Endothelial cell of umbilical vein (primary cell): Measurements from ENCODE around the gene ANKRD13D. TPM values are rescaled to one million over a fixed set of nuclear protein-coding genes. Genes with fewer than 3 reads are reported as not detected.

ENCODE experiments used
- BruUV-seq: library from RNA; stranded (reverse); fragments of 400-500 nt; replicated peaks from 2 replicates; lab custom pipeline; 2021; lab: Mats Ljungman, UMichigan
- CTCF ChIA-PET: fragments of 300-600, 350-600 bp; sonication (Branson Sonifier 250); formaldehyde crosslinking; loops from one replicate; lab custom pipeline; 2021; ENCODE audit warnings: antibody characterized with exemption, inconsistent platforms; lab: Charles Lee
- POLR2A ChIA-PET: fragments of 300-600, 350-600 bp; sonication (Branson Sonifier 250); formaldehyde crosslinking; loops from one replicate; lab custom pipeline; 2021; ENCODE audit warnings: antibody characterized with exemption, inconsistent platforms; lab: Charles Lee
- DNase-seq: peaks from one replicate; pipeline ENCODE4 v3.0.0-alpha.2; 2011; ENCODE audit warnings: low read depth, low spot score
- FAIRE-seq: peaks from 2 replicates; lab custom pipeline; 2011; peaks lifted over from hg19 to GRCh38; lab: Jason Lieb, UNC
- H2AFZ ChIP-seq: 2 replicates; pipeline ENCODE4 v1.6.0; 2012; ENCODE audit warnings: low read depth, low read length, control low read depth, inconsistent platforms
- H3K27ac ChIP-seq: 2 replicates; pipeline ENCODE4 v1.5.1; 2011; ENCODE audit warnings: low read depth, mild to moderate bottlenecking, control low read depth, low read length, moderate library complexity; ENCODE audit not compliant: insufficient read depth
- H3K27me3 ChIP-seq, 2 experiments: 2 replicates each; pipeline versions ENCODE4 v1.6.0 to v1.6.1; 2011; ENCODE audit warnings: low read length in 2 of 2, mixed read lengths in 1 of 2; ENCODE audit not compliant: control insufficient read depth in 2 of 2, insufficient read depth in 2 of 2
- H3K36me3 ChIP-seq, 2 experiments: 2 replicates in 1 of 2; 3 replicates in 1 of 2; pipeline ENCODE4 v1.5.1; 2011; ENCODE audit warnings: low read length in 2 of 2, mild to moderate bottlenecking in 1 of 2, moderate library complexity in 1 of 2; ENCODE audit not compliant: control insufficient read depth in 2 of 2, insufficient read depth in 2 of 2; ENCODE audit errors: extremely low read depth in 1 of 2
- H3K4me1 ChIP-seq: 3 replicates; pipeline ENCODE4 v1.5.1; 2011; ENCODE audit warnings: mild to moderate bottlenecking, low read length; ENCODE audit not compliant: control insufficient read depth, insufficient read depth; ENCODE audit errors: extremely low read depth
- H3K4me2 ChIP-seq: 2 replicates; pipeline ENCODE4 v1.6.1; 2011; ENCODE audit warnings: low read length, control low read depth, mixed read lengths; ENCODE audit not compliant: insufficient read depth
- H3K4me3 ChIP-seq, 3 experiments: fragments of 200-600 bp in 1 of 3; sonication (generic), shearing (Covaris generic) in 1 of 3; replicated peaks in 1 of 3; 2 replicates each; pipeline ENCODE4 v1.5.1; 2011 to 2016; ENCODE audit warnings: control low read depth in 3 of 3, low read length in 3 of 3, mild to moderate bottlenecking in 2 of 3, inconsistent platforms in 1 of 3, low read depth in 1 of 3, moderate library complexity in 1 of 3; ENCODE audit not compliant: insufficient read depth in 1 of 3
- H3K79me2 ChIP-seq: 2 replicates; pipeline ENCODE4 v1.6.0; 2012; ENCODE audit warnings: low read length, inconsistent platforms; ENCODE audit not compliant: control insufficient read depth, insufficient read depth
- H3K9ac ChIP-seq: replicated peaks from 2 replicates; pipeline ENCODE3; 2011; ENCODE audit warnings: low read length, control low read depth; ENCODE audit not compliant: insufficient read depth; ENCODE audit errors: extremely low read depth
- H3K9me1 ChIP-seq: replicated peaks from 3 replicates; pipeline ENCODE4 v1.6.0; 2011; ENCODE audit warnings: mild to moderate bottlenecking, low read length; ENCODE audit not compliant: control insufficient read depth, insufficient read depth; ENCODE audit errors: extremely low read depth
- H3K9me3 ChIP-seq: replicated peaks from 2 replicates; pipeline ENCODE4 v1.5.1; 2012; ENCODE audit warnings: low read length, inconsistent platforms; ENCODE audit not compliant: control insufficient read depth, insufficient read depth
- H4K20me1 ChIP-seq: replicated peaks from 2 replicates; pipeline ENCODE3; 2011; ENCODE audit warnings: mild to moderate bottlenecking, low read length; ENCODE audit not compliant: control insufficient read depth, insufficient read depth; ENCODE audit errors: extremely low read depth
- CTCF ChIP-seq, 2 donors: IDR thresholded peaks; 1 replicate in 1 of 2; 2 replicates in 1 of 2; pipeline ENCODE4 v1.5.1; 2011; ENCODE audit warnings: low read length in 2 of 2, mild to moderate bottlenecking in 2 of 2, moderate library complexity in 2 of 2, control low read depth in 1 of 2, inconsistent platforms in 1 of 2, low read depth in 1 of 2; ENCODE audit not compliant: insufficient read depth in 1 of 2; ENCODE audit errors: extremely low read depth in 1 of 2
- EZH2 ChIP-seq: IDR thresholded peaks from 2 replicates; pipeline ENCODE4 v1.6.1; 2012; ENCODE audit warnings: borderline replicate concordance, low read depth, mild to moderate bottlenecking, moderate library complexity, low read length, inconsistent platforms; ENCODE audit not compliant: severe bottlenecking
- FOS ChIP-seq: IDR thresholded peaks from 2 replicates; pipeline ENCODE4 v1.6.1; 2011; ENCODE audit warnings: mild to moderate bottlenecking, low read length, moderate library complexity, borderline replicate concordance; ENCODE audit not compliant: insufficient read depth
- GATA2 ChIP-seq: IDR thresholded peaks from 2 replicates; pipeline ENCODE4 v1.7.0; 2011; ENCODE audit warnings: low read depth, mild to moderate bottlenecking, moderate library complexity, mixed read lengths, low read length; ENCODE audit not compliant: insufficient read length, insufficient read depth
- JUN ChIP-seq: IDR thresholded peaks from 2 replicates; pipeline ENCODE4 v1.6.1; 2011; ENCODE audit warnings: borderline replicate concordance, low read depth; ENCODE audit not compliant: insufficient read length, insufficient read depth
- MAX ChIP-seq: IDR thresholded peaks from 2 replicates; pipeline ENCODE4 v1.6.1; 2011; ENCODE audit not compliant: insufficient read depth, insufficient read length
- MYC ChIP-seq: IDR thresholded peaks from one replicate; pipeline ENCODE4 v1.6.1; 2011; ENCODE audit warnings: mild to moderate bottlenecking, low read depth, low read length
- POLR2A ChIP-seq: IDR thresholded peaks from 2 replicates; pipeline ENCODE4 v1.6.1; 2012; ENCODE audit warnings: low read depth, mild to moderate bottlenecking, control low read depth, low read length
- POLR2AphosphoS5 ChIP-seq: IDR thresholded peaks from 2 replicates; pipeline ENCODE4 v1.6.1; 2012; ENCODE audit warnings: low read depth, mild to moderate bottlenecking, control low read depth, low read length, moderate library complexity; ENCODE audit not compliant: insufficient read depth
- dilution Hi-C: fragments of 300-500 bp; cut with MboI; formaldehyde crosslinking; loops from one replicate; pipeline ENCODE4 v1.15.0; 2019; ENCODE audit warnings: low sequenced_read_pairs; ENCODE audit not compliant: extremely low pct_ligation_motif_present
- intact Hi-C: fragments of 100-400 bp; cut with micrococcal nuclease; formaldehyde crosslinking; loops from one replicate; pipeline ENCODE4 v1.10.0; 2022
- polyA plus RNA-seq, 4 experiments: library from polyadenylated mRNA; depleted of rRNA in 3 of 4; stranded (reverse) in 3 of 4; unstranded in 1 of 4; fragments of >200 nt; gene quantifications; 2 replicates each; pipeline versions ENCODE4 v1.2.1 to v1.2.3, GENCODE V29; 2011 to 2012; ENCODE audit warnings: missing spikeins in 1 of 4
- total RNA-seq: library from RNA; stranded (reverse); gene quantifications from 2 replicates; pipeline ENCODE4 v1.2.3, GENCODE V29; 2021

The ANKRD13D gene
- total and polyA plus RNA-seq, 2 donors (not counting 3 experiments of a cell fraction or from before 2014, with no cell fraction given) = 43.5 to 57.5 TPM

- dilution Hi-C loops (no loop called here), intact Hi-C loops (no loop called here)
- no peaks in the 10 kb centered on the region for H3K79me2 ChIP-seq
- no peaks in the 10 kb centered on the region for H3K9me3 ChIP-seq
- H3K4me1 ChIP-seq = no peaks in the 10 kb centered on the region
- no peak overlapping the region for H3K4me2 ChIP-seq
- no TSS peak for BruUV-seq
- ChIA-PET POLR2A (no interaction called here), CTCF (interaction anchor here (1.5 to 3.5 kb wide), 2 partner anchors 8 to 48 kb away, joined by 5 to 11 read pairs; no protein-coding TSS in a partner anchor)
- H3K9ac ChIP-seq = no peak overlapping the region
- FAIRE-seq (no peak), DNase-seq (no peak)
- no peaks in the 10 kb centered on the region for H3K9me1 ChIP-seq
- no peak overlapping the region for H3K4me3 ChIP-seq
- TF ChIP-seq EZH2 = no peak
- TF ChIP-seq FOS = no peak
- no peak for TF ChIP-seq MYC
- no peak for TF ChIP-seq CTCF (IDR thresholded peaks at IDR 0.05; ENCODE audit: extremely low read depth in 1 of 2, insufficient read depth in 1 of 2, low read depth in 1 of 2, low read length in 2 of 2)
- no peak for TF ChIP-seq JUN
- no peak for TF ChIP-seq GATA2
- no peak for TF ChIP-seq POLR2AphosphoS5
- TF ChIP-seq POLR2A = no peak
- no peak for TF ChIP-seq MAX
- no peak overlapping the region for H2AFZ ChIP-seq
- H4K20me1 ChIP-seq = no peaks in the 10 kb centered on the region
- H3K27me3 ChIP-seq = no peaks in the 10 kb centered on the region
- no peak overlapping the region for H3K27ac ChIP-seq
- H3K36me3 ChIP-seq = peaks cover 0 to 2% of the 10 kb centered on the region in 2 experiments
These were observed 20.6 kb downstream of the ANKRD13D start for GRCh38 chr11:67309661-67310061.
